Measurements from ENCODE around the gene DNMT1.

Gene DNMT1

DNA sequence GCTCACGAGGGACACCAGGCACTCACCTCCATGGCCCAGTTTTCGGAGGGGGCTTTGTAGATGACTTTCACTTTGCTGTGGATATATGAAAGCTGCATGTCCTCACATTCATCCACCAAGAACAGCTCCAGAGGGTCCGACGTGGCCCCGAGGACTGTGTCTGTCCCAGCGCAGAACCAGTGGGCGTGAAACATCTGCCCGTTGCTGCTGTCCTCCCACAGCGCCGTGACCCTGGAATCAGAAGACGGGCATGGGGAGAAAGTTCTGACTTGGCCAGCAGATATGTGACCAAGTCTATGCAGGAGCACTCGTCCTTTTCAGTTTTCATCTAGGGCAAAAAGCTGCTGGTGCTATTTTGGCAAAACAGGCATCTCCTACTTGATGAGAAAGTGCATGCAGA, 45.3 kb downstream of the DNMT1 start:
- TF ChIP-seq, protein P1, sequence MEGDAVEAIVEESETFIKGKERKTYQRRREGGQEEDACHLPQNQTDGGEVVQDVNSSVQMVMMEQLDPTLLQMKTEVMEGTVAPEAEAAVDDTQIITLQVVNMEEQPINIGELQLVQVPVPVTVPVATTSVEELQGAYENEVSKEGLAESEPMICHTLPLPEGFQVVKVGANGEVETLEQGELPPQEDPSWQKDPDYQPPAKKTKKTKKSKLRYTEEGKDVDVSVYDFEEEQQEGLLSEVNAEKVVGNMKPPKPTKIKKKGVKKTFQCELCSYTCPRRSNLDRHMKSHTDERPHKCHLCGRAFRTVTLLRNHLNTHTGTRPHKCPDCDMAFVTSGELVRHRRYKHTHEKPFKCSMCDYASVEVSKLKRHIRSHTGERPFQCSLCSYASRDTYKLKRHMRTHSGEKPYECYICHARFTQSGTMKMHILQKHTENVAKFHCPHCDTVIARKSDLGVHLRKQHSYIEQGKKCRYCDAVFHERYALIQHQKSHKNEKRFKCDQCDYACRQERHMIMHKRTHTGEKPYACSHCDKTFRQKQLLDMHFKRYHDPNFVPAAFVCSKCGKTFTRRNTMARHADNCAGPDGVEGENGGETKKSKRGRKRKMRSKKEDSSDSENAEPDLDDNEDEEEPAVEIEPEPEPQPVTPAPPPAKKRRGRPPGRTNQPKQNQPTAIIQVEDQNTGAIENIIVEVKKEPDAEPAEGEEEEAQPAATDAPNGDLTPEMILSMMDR (IDR thresholded peaks at IDR 0.05; ENCODE audit: low read depth, low read length) = no peak
- no peak overlapping the region for H3K4me3 ChIP-seq (ENCODE audit: low read depth, low read length)

DNA sequence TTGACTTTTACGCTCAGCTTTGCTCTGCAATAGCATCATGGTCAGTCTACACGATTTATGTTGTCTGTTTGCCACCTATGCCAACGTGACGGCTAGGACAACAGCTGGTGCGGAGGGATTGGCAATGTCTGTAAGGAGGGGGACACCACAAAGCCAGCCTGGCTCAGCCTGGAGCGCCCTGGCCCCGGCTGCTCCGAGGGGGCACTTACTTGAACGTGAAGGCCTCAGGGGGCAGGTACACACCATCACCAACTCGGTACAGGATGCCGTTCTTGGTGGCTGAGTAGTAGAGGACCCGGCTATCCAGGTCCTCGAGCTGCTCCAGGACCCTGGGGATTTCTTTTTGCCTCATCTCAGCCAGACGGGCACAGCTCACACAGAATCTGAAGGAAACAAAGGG, 48.6 kb downstream of the DNMT1 start:
- TF ChIP-seq, protein P1 (IDR thresholded peaks at IDR 0.05; ENCODE audit: low read depth, low read length) = no peak
- H3K4me3 ChIP-seq (ENCODE audit: low read depth, low read length) = no peak overlapping the region

DNA sequence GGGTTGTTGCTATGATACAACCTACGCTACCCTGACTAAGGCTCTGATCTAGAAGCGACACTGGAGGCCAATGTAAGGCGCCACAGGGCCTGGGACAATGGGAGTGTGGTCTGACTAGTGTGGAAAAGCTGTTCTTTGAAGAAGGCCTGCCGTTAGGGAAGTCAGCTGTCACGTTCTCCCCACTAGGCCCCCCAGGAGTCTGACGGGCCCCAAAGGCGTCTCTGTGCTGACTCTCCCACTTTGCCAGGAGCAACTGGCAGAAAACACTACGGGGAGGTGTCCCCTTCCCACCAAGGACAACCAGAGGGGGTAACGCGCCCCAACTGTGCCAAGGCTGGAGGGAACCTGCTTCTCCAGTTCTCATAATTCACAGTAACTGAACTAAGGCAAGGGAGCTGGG, 49.7 kb downstream of the DNMT1 start:
- TF ChIP-seq, protein P1 (IDR thresholded peaks at IDR 0.05; ENCODE audit: low read depth, low read length) = no peak
- H3K4me3 ChIP-seq (ENCODE audit: low read depth, low read length) = no peak overlapping the region

DNA sequence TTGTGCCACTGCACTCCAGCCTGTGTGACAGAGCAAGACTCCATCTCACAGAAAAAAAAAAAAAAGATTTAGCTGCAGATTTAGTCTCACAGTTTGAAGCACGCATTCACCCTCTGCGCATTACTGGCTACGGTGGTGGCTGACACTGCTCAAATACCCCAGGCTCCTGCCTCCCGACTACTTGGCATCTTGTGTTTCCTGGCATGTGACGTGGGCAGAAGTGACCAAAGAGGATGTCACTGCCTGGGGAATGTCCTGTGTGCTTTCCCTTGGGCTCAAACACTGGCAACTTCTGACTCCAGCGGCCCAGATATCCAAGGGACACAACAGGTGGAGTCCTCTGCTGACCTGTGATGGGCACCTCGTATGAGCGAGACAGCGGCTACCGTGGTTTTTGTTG, 50.4 kb downstream of the DNMT1 start:
- no peak overlapping the region for H3K4me3 ChIP-seq (ENCODE audit: low read depth, low read length)
- TF ChIP-seq, protein P1 (IDR thresholded peaks at IDR 0.05; ENCODE audit: low read depth, low read length) = no peak

DNA sequence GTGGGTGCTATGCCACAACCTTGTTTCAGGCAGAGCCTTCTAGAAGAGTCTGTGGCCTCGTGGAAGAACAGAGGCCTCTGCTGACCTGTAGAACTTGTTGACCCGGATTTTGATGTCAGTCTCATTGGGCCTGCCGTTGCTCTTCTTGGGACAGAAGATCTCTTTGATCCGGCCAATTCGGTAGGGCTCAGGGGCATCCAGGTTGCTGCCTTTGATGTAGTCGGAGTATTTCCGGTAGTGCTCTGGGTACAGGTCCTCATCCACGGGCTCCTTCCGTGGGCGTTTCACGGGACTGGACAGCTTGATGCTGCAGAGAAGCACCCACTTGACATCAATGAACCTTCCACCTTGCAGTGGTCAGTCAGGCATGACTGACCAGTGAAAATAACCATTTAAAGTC, 51.1 kb downstream of the DNMT1 start:
- no peak overlapping the region for H3K4me3 ChIP-seq (ENCODE audit: low read depth, low read length)
- TF ChIP-seq, protein P1 (IDR thresholded peaks at IDR 0.05; ENCODE audit: low read depth, low read length) = no peak

DNA sequence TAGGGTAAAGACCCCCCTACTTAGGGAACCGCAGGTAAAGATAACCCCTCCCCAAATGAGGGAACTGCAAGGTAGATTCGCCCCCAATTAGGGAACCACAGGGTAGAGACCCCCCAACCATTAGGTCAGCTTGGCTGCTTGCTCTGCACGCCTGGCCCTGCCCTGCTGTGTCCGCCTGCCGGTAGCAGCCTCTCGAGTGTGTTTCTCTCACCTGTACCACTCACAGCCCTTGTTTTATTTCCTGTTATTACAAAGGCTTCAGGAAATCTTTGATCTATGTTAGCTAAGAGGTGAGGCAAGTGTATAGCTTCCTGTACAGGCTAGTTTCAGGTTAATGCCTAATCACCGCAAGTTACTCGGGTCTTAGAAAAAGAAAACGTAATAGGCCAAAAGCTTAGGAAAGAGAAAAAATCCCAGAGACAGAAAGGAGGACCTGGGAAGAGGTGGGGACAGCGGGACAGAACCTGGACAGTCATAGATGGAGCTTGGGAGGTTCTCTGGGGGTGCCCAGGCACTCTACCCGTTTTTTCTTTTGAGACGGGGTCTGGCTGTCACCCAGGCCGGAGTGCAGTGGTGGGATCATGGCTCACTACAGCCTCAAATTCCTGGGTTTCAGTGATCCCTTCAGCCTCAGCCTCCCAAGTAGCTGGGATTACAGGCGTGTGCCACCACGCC, 51.9 kb downstream of the DNMT1 start:
- TF ChIP-seq, protein P1 (IDR thresholded peaks at IDR 0.05; ENCODE audit: low read depth, low read length) = no peak
- no peak overlapping the region for H3K4me3 ChIP-seq (ENCODE audit: low read depth, low read length)

DNA sequence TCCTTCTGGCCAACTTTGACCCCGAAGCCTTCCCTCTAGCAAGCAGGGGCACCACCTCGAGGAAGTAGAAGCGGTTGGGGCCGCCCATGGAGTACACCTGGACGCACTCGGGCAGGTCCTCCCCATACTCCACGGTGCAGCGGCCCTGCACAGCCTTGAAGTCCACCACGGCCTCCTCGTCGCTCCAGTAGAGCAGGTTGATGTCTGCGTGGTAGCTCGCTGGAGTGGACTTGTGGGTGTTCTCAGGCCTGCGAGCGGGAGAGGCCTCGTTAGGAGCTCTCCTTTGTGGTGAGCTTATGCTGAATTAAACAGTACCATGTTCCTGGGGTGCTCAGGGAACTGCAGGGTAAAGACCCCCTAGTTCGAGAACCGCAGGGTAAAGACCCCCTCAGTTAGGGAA, 52.8 kb downstream of the DNMT1 start:
- TF ChIP-seq, protein P1 (IDR thresholded peaks at IDR 0.05; ENCODE audit: low read depth, low read length) = no peak

More for the DNA sequence above, 52.8 kb downstream of the DNMT1 start:
- H3K4me3 ChIP-seq (ENCODE audit: low read depth, low read length) = no peak overlapping the region
